AML-193 (cell line): Measurements from ENCODE around the gene CAPN2.
"Not testable (repeated sequence)": the region's sequence is repeated elsewhere in the genome, so short reads cannot be mapped to it uniquely, and the experiment has no call there.

Experiments
- DNase-seq, 2 experiments: peaks; one replicate each; lab custom pipeline; 2025; lab: John Stamatoyannopoulos, UW

CAPN2 gene

DNA sequence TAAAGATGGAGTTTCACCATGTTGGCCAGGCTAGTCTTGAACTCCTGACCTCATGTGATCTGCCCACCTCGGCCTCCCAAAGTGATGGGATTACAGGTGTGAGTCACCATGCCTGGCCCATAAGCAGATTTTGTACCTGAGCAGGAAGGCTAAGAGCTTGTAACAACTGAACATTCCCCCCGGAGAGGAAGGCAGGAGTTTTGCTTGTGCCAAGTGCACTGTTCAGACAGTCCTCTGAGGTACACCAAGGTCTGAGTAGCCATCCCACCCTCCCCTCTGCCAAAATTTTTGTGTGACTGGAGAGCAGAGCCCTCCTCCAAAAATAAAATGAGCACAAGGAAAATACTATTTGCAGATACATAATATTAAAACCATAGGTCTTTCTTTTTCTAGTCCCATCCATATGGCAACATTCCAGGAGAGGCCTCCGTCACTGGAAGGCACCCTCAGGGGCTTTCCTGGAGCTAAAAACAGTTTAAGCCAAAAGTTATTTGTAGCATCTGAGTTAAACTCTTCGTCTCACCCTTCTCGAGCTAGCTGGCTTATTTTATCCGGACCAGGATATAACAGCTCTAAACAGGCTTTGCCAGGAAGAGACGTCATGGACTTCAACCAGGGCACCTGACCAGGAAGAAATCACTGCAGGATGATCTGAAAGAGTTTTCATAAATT, 27.2 kb downstream of the CAPN2 start:
- DNase-seq, result no peak

GRCh38 chr1:223740038-223740736, 27.8 kb downstream of the CAPN2 start:
- DNase-seq, result not testable (repeated sequence)

DNA sequence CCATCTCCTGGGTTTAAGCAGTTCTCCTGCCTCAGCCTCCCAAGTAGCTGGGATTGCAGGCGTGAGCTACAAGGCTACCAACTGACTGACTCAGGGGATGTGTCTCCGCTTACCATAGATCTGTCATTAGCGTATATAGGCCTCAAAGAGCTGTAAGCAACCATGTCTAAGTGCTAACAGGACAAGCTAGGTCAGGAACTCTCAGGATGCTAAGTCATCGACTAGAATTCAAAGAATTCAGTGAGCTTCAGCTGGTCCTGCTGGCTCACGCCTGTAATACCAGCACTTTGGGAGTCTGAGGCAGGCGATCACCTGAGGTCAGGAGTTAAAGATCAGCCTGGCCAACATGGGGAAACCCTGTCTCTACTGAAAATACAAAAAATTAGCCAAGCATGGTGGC, 29.5 kb downstream of the CAPN2 start:
- no peak for DNase-seq

DNA sequence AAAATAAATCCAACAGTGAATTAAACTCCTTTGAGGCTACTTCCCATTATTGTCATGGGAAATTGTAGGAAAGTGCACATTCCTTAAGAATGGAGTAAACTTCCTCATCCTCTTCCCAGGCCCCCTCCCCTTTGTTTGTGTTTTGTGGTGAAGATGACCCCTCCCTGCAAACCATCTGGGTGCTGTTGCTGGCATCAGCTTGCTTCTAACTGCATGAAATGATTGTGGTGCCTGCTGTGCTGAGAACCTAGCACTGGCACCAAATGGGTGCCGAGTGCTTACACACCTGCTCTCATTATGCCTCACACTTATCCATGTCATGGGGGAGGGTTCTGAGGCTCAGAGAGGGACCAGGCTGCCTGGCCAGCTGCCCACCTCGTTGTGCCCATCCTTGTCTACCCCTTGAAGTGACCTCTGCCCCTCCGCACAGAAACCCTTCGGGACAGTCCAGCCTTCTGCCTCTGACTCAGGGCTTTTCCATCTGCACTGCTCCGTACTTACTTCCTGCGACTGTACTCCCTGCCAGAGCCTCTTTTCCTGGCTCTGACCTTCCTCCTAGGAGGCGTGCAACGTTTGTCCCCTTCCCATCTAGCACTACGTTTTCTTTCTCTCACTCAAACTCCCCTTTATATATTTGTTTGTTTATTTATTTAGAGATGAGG, 30.6 kb downstream of the CAPN2 start:
- DNase-seq, result no peak

- no peak for DNase-seq
Measured at GRCh38 chr1:223745731-223746130, 33.4 kb downstream of the CAPN2 start.

DNA sequence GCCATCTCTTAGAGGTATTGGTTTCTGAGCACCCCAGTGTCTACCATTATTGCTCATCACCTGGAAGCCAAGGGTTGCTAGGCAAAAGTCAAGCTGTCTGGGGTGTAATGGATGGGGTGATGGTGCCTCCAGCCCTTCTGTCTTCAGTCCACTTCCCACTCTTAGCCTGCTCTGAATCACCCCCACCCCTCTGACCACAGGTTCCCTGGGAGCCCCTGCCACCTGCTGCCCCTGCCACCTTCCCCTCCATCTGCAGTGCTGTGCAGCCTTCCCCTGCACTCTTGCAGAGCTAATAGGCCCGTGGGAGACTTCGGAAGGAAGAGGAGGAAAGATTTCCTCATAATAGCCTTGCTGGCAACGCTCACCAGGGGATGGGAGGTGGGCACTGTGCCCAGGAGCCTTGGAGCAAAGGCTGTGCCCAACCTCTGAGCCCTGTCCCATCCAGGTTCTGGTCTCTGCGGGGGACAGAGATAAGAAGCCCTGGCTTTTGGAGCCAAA, 35.5 kb downstream of the CAPN2 start:
- no peak for DNase-seq

DNA sequence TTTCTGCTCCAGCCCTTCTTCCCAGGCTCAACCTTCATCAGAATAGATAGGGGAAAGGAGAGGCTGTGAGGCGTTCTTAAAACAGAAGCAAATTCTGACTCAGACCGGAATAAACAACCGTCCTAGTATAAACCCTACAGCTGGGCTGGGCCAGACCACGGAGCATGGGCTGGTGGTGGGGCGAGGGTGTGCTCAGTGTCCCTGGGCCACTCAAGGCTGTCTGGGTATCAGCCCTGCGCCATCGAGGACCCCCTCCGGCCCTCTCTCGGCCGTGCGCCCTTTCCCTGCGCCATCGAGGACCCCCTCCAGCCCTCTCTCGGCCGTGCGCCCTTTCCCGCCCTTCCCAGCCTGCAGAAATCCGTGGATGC, 36.0 kb downstream of the CAPN2 start:
- no peak for DNase-seq

GRCh38 chr1:223748773-223749733, 36.7 kb downstream of the CAPN2 start:
- DNase-seq, result peak in 1 of 2 experiments; percentile 8

GRCh38 chr1:223750730-223751570, 38.6 kb downstream of the CAPN2 start:
- DNase-seq, result no peak

DNA sequence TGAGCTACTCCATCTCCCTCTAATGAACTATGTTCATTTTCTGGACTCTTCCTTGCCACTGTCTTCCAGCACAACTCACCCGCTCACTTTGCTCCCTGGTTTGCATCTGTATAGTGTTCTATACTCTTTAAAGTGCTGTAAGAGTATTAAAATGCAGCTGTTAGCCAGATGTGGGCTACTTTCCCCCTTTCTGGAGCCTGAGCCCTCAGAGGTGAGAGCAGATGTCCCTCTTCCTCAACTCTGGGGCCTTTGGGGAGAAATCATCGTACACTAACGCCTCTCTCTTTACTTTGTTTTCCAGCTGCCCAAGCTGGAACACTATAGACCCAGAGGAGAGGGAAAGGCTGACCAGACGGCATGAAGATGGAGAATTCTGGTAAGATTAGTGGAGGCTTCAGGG, 39.4 kb downstream of the CAPN2 start:
- DNase-seq, result no peak

DNA sequence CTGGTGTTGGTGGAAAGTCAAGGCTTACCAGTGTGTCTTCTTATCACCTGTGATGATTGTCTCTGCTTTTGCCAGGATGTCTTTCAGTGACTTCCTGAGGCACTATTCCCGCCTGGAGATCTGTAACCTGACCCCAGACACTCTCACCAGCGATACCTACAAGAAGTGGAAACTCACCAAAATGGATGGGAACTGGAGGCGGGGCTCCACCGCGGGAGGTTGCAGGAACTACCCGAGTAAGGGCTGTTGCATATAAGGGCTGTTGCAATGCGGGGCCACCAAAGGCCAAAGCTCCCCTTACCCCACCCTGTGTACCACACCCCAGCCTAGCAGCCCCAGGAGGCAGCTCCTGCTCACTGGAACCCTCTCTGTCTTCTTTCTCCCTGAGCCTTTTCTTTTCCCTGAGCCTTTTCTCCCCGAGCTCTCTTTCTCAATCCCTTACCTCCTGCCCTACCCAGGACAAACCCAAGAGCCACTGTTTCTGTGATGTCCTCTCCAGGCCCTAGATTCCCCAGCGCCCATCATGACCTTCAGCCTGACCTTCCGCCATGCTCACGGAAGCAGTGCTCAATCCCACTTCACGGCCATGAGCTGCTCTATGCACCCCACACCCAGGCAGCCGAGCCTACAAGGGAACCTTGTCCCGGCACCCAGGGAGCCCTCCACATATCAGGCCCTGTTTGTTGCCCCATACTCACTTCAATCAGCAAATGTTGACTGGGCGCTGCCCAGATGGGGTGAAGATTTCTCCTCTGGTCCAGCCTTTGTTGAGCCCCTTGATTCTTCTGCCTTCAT, 40.6 kb downstream of the CAPN2 start:
- no peak for DNase-seq

DNA sequence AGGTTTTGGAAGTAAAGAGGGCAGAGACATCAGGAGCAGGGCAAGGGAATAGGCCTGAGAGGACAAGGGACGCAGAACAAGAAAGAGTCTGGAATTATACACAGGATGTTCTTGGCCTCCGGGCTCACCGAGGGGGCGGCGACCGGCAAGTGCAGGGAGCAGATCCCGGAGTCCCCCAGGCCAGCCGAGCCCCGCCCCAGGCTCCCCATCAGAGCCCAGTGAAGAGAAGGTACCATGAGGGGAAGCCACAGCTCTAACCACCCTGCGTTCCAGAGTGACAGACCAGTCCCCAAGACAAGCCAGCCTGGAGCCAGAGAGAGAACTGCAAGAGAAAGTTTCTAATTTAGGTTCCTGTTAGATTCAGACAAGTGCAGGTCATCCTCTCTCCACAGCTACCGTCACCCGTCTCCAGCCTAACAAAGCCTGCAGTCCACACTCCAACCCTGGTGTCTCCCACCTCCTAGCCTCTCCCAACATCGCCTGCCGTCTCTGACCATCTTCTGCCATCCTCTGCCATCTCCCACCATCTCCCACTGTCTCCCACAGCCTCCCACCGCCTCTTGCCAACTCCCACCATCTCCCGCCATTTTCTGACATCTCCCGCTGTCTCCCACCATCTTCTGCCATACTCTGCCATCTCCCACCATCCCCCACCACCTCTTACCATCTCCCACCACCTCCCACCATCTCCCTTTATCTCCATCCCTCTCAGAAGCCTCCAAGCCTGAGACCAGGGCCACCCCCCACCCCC, 42.5 kb downstream of the CAPN2 start:
- no peak for DNase-seq

DNA sequence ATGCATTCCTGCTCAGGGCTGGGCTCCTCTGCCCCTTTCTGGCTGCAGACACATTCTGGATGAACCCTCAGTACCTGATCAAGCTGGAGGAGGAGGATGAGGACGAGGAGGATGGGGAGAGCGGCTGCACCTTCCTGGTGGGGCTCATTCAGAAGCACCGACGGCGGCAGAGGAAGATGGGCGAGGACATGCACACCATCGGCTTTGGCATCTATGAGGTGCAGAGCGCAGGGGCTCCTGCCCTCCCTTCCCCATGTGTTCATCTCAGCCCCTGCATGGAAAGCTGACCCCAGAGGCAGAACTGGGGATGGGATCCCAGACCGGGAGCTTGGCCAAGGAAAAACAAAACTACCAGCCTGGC, 43.1 kb downstream of the CAPN2 start:
- no peak for DNase-seq

- DNase-seq, result no peak
Measured at GRCh38 chr1:223755992-223756775, 43.8 kb downstream of the CAPN2 start.

GRCh38 chr1:223756806-223757700, 44.7 kb downstream of the CAPN2 start:
- DNase-seq, result no peak

- DNase-seq, result no peak
Measured at GRCh38 chr1:223758734-223759133, 46.4 kb downstream of the CAPN2 start.

DNA sequence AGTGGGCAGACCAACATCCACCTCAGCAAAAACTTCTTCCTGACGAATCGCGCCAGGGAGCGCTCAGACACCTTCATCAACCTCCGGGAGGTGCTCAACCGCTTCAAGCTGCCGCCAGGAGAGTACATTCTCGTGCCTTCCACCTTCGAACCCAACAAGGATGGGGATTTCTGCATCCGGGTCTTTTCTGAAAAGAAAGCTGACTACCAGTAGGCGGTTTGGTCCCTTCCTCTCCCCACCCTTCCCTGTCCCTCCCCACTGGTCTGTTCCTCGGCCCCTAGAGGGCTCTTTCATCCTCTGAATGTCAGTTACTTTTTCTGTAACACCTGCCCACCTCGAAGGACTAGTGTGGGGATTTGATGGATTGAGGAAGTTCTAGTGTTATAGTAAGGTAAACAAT, 46.9 kb downstream of the CAPN2 start:
- DNase-seq, result no peak

GRCh38 chr1:223760833-223761232, 48.5 kb downstream of the CAPN2 start:
- no peak for DNase-seq
